NCI-H82 treated with DMSO at 0.1 percent for 48 hours (cell line): Measurements from ENCODE around the gene C3orf33.

ENCODE experiments used
- DNase-seq: peaks from one replicate; lab custom pipeline; 2025; ENCODE audit not compliant: unreplicated experiment; lab: John Stamatoyannopoulos, UW

C3orf33 gene

GRCh38 chr3:155785662-155786295 is 20.3 kb downstream of the C3orf33 start:
- no peak for DNase-seq

DNA sequence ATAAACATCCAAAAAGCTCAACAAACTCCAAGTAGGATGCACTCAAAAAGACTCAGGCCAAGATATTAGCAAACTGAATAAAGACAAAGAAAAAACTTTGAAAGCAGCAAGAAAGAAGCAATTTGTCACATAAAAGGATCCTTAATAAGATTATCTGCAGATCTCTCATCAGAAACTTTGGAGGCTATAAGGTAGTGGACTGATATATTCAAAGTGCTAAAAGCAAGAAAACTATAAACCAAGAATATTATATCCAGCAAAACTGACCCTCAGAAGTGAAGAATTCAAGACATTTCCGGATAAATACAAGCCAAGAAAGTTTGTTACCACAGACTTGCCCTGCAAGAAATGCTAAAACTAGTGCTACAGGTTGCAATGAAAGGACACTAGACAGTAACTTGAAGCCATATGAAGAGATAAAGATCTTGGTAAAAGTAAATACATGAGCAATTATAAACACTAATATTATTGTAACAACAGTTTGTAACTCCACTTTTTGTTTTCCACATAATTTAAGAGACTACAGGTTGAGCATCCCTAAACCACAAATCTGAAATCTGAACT is 23.6 kb downstream of the C3orf33 start:
- no peak for DNase-seq

- DNase-seq: no peak
Measured at GRCh38 chr3:155780291-155780690, 25.8 kb downstream of the C3orf33 start.

- DNase-seq: no peak
Measured at GRCh38 chr3:155778462-155778861, 27.6 kb downstream of the C3orf33 start.

DNA sequence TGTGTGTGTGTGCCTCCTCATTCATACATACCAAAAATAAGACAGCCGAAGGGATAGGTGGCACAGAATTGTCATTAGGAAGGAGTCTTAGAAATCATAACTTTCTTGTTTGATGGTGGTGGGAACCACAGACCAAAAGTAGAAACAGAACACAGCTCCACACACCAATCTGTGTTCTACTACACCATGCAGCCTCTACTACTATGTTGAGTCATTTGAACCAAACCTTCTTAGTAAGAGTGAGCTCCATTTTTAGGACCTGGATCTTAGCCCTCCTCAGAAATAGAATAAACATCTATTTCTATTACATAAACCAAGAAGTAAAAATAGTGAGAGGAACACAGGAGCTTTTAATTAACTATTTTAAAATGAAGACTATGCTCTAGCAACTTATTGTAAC is 33.3 kb downstream of the C3orf33 start:
- no peak for DNase-seq

DNA sequence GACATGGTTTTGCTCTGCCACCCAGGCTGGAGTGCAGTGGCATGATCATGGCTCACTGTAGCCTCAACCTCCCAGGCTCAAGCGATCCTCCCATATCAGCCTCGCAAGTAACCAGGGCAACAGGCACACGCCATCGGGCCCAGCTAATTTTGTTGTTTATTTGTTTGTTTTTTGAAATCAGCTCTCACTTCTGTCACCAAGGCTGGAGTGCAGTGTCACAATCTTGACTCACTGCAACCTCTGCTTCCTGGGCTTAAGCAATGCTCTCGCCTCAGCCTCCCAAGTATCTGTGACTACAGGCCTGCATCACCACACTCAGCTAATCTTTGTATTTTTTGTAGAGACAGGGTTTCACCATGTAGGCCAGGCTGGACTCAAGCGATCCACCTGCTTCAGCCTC is 35.0 kb downstream of the C3orf33 start:
- DNase-seq: no peak

- no peak for DNase-seq
Measured at GRCh38 chr3:155766206-155766605, 39.9 kb downstream of the C3orf33 start.

- no peak for DNase-seq
Measured at GRCh38 chr3:155763870-155764463, 42.1 kb downstream of the C3orf33 start.

DNA sequence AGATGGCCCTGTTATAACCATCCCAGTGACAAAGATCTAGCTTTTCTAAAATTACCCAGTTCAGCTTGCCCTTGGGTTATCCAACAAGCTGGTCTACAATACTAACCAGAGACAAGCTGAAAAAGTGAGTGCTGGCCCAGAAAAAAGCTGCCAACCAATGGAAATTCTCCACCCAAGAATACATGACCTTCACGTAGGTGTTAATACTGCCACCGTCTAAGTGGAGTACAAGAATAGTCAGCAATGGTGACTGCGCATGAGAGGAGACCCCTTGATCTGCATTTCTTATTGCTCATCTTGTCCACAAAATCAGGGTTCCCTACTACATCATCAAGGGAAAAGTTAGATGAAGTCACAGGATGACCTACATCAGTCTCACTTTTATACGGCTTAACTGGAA is 45.4 kb downstream of the C3orf33 start:
- no peak for DNase-seq

- no peak for DNase-seq
Measured at GRCh38 chr3:155757577-155757976, 48.5 kb downstream of the C3orf33 start.

GRCh38 chr3:155753038-155753639 is 52.9 kb downstream of the C3orf33 start:
- peak; percentile 41 for DNase-seq

- DNase-seq: no peak
Measured at GRCh38 chr3:155748611-155749365, 57.3 kb downstream of the C3orf33 start.

DNA sequence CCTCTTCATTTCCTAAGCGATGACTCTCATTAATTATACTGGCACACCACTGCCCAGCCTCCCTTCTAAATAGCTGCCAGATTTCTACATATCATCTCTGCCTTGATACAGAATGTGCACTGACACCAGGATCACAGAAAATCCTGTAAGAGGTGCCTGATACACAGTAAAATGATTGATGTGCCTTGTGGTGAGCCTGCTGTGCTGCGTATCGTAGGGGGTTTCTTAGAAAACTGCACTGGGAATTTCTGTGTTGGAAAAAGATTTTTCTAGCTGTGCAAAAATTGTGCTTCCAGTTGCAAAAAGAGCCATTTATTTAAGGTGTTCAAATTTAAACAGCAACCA is 58.2 kb downstream of the C3orf33 start:
- no peak for DNase-seq

- no peak for DNase-seq
Measured at GRCh38 chr3:155747286-155747945, 58.7 kb downstream of the C3orf33 start.

GRCh38 chr3:155746703-155747102 is 59.4 kb downstream of the C3orf33 start:
- no peak for DNase-seq

- peak; percentile 36 for DNase-seq
Measured at GRCh38 chr3:155745795-155746550, 60.1 kb downstream of the C3orf33 start.

DNA sequence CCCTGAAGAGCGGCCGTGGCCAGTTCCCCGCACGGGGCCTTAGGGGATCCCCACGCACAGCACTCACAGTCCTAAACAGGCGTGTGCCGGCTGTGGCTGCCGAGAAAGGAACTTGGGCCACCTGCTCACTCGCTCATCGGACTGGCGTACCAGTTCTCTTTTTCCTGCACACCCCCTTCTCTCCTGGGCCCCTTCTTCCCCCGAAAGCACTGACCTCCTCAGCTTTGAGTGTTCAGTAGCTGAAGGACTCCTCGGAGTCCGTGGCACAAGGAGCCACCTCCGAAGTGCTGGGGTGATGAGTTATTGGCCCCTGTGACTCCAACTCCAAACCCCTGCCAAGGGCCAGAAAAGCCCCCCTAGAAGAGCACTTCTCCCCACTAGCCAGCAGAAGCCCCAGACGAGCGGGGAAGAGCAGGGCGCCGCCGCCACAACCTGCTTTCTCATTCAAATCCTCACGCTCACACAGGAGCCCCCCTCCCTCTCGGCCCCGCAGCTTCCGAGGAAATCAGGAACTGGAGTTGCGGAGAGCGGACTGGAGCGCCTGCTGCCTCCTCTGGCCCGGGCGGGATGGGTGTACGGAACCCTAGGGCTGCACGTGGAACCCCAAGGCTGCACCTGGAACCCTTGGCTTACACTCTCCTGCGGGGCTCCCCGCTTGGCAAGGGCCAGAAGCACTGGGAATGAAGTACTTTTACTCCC is 61.3 kb downstream of the C3orf33 start, which contains the start of gene PLCH1:
PLCH1 (minus strand) TSS at position 446 of the 699 bp plus-strand sequence. CDS start 40,847 bp downstream, outside the sequence.
- DNase-seq: peak; percentile 61

DNA sequence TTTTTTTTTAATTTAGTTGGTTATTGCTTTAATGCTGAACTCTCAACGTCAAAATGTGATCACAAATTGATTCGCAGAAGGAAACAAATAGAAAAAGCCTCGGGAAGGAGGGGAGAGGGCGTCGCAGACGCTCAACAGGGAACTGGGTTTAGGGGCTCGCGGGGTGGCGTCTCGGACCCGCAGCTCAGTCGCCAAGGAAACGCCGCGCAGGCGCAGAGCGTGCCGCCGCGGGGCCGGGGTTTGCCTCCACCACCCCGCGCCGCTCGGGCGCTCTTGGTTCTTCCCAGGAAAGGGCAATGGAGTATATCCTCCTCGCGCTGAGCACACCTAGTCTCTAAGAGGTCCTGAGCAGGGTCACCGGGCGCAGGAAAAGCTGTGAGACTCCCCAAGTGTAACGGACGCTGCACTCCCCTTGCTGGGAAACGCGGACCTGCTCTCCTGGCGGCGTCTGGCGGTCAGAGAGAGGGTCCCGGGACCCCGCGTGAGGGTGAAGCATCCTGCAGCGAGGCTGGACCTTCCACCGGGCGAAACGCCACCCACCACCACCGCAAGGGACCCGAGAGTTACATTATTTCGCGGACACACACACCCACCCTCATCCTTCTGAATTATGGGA is 62.0 kb downstream of the C3orf33 start:
- peak; percentile 44 for DNase-seq

GRCh38 chr3:155743606-155744005 is 62.5 kb downstream of the C3orf33 start:
- DNase-seq: no peak
